Right cardiac atrium (tissue), 5 donors: ENCODE measurements around the gene MINDY4. TPM values are rescaled to one million over a fixed set of nuclear protein-coding genes. Genes with fewer than 3 reads are reported as not detected.

Experiments
- ATAC-seq, 2 donors: fragments of 200-7000 bp; cut with Tn5 transposase; one replicate each; pipeline versions ENCODE4 v1.8.0 to v1.9.1; 2020; ENCODE audit warnings: moderate library complexity in 2 of 2, mild to moderate bottlenecking in 1 of 2
- DNase-seq, 3 donors: peaks; one replicate each; pipeline ENCODE4 v3.0.0-alpha.2; 2020
- H3K27ac ChIP-seq: one replicate; pipeline ENCODE4 v1.5.1; 2013; ENCODE audit warnings: mild to moderate bottlenecking, low read length, control low read depth, moderate library complexity
- H3K27me3 ChIP-seq: one replicate; pipeline ENCODE4 v1.6.1; 2013; ENCODE audit not compliant: control insufficient read depth, insufficient read depth
- H3K4me1 ChIP-seq: one replicate; pipeline ENCODE4 v1.6.1; 2013; ENCODE audit warnings: low read length; ENCODE audit not compliant: control insufficient read depth, insufficient read depth
- H3K4me3 ChIP-seq: one replicate; pipeline ENCODE4 v1.5.1; 2013; ENCODE audit warnings: low read length, control low read depth
- H3K9me3 ChIP-seq: one replicate; pipeline ENCODE4 v1.6.1; 2013; ENCODE audit warnings: low read length; ENCODE audit not compliant: control insufficient read depth
- WGBS: extraction: QIAGEN DNeasy Blood & Tissue Kit; methylation state at CpG from one replicate; pipeline ENCODE4 v1.1.7; 2013; 5-methylcytosine and 5-hydroxymethylcytosine counted together
- intact Hi-C, 4 donors: fragments of 100-400 bp; cut with DNase I; formaldehyde crosslinking; loops; one replicate each; pipeline versions ENCODE4 v1.11.0 to v1.14.0; 2022 to 2023
- polyA plus RNA-seq: library from polyadenylated mRNA; stranded (reverse); fragments of 200-250 nt; gene quantifications from one replicate; pipeline ENCODE4 v1.2.3, GENCODE V29; 2013
- total RNA-seq, 4 donors: library from RNA; stranded (reverse); fragmentation: NEBNext Ultra II Directional; extraction: Animal tissue kit (Norgen Biotek cat#: 25700); gene quantifications; one replicate each; pipeline ENCODE4 v1.2.1, GENCODE V29; 2021
- donor health status: healthy with polysubstance abuse.
- donor health status: DM: no; HTN: yes; CAD: no.
- donor health status: DM: no; HTN: no; CAD: no.
- donor health status: DM: no; HTN: yes; CAD: no; lungs with severe emphysema.
- donor health status: DM: yes; HTN: yes; CAD: no.

Gene MINDY4
- total and polyA plus RNA-seq, 5 donors, result 2.3 to 6.0 (median 5.2) TPM

DNA sequence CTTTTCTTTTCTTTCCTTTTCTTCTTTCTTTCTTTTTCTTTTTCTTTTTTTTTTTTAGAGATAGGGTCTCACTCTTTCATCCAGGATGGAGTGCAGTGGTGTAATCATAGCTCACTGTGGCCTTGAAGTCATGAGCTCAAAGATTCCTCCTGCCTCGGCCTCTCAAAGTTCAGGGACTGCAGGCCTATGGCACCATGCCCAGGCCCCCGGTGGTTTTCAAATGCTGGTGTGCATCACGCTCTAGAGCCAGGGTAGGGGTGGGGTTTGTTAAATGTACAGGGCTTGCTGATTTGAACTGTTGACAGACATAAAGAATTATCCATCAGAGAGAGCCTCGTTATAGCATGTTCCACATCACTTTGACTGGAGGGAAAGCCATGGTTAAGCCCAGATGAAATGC is 5.8 kb downstream of the MINDY4 start:
- peaks cover 2% of the 10 kb centered on the region for H3K4me1 ChIP-seq
- no peaks in the 10 kb centered on the region for H3K27me3 ChIP-seq
- H3K9me3 ChIP-seq, result no peaks in the 10 kb centered on the region
- H3K4me3 ChIP-seq, result no peak overlapping the region
- intact Hi-C loops, result no loop called here
- peak in 1 of 3 donors; percentile 55 for DNase-seq
- no peak overlapping the region for H3K27ac ChIP-seq
- ATAC-seq, result no peak
- WGBS, result 64% methylated on average over 4 of the region's 4 CpGs

DNA sequence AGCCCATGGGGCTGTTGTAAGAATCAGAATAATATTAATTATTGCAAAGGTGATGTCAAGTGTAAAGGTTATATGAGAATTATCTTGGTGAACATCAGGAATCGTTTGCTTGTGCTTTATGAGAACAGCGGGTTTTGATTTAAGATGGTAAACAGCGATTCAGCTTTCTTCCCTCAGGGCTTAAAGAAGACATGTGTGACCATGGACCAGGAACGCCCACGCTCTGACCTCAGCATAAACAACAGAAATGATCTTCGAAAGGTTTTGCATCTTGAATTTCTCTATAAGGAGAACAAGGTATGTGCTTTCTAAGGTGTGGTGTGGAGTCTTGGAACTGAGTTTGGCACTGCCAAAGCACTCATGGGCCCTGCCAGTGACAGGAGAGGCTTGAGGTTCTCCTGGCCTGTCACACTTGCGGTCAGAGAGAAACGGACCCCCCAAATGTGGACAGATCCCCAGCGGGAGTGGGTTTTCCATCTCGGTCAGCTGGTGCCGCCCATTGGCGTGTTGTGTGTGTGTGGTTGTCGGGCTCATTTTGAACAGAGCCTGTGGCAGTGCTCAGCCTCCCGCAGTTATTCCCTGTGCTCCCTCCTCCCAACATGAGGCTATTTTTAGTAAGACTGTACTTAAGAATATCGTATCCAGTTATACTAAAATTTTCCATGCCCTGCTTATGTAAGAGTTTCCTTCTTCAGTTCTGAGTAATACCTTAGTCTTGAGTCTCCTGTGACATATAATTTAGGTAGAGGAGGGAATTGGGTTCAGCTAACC is 7.2 kb downstream of the MINDY4 start:
- peak overlapping the region; percentile 15 for H3K27ac ChIP-seq
- intact Hi-C loops, result no loop called here
- no peak overlapping the region for H3K4me3 ChIP-seq
- no peaks in the 10 kb centered on the region for H3K27me3 ChIP-seq
- H3K9me3 ChIP-seq, result no peaks in the 10 kb centered on the region
- 65% methylated on average over 15 of the region's 15 CpGs for WGBS
- ATAC-seq (peak; percentile 70 to 79), DNase-seq (peak in 1 of 3 donors; percentile 55)
- peaks cover 2% of the 10 kb centered on the region for H3K4me1 ChIP-seq

DNA sequence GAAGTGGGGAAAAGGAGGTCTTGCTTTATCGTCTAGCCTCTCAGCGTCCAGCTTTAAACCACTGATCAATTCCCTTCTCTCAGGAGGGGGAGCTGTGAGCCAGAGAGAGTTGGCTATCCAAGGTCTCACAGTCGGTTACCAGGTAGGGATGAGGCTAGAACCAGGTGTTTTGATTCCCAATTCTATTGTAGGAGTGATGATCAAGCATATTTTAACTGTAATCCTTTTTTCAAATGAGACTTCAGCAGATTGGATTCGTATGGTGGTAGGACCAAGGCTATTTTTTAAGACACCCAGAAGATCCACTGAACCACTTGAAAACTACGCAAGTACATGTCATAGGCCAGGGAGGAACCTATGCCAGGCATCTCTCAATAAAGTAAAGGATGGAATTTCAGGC is 8.4 kb downstream of the MINDY4 start:
- Histone ChIP-seq H3K27ac (no peak overlapping the region), H3K4me1 (peaks cover 2% of the 10 kb centered on the region), H3K27me3 (no peaks in the 10 kb centered on the region), H3K4me3 (no peak overlapping the region), H3K9me3 (no peaks in the 10 kb centered on the region)
- ATAC-seq (no peak), DNase-seq (no peak)
- intact Hi-C loops, result no loop called here
- WGBS, result 78% methylated on average over 5 of the region's 5 CpGs

DNA sequence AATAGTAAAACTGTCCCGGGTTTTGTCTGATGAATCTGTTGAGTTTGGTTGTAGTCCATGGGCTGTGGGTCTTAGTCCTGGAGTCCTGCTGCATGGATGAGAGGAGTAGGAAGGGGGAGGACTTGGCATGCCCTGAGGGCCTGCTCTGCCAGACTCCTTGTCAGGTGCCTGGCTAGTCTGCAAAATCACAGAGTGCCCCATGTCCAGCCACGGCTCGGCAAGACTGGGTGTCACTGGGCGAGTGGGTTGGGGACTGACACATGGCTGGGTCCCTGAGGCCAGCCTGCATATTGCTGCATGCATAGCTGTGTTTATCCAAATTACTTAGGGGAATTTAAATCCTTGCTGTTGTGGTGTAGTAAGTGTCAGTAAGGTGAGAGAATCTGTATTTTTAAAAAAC is 9.7 kb downstream of the MINDY4 start:
- ATAC-seq (peak; percentile 48 to 75), DNase-seq (peak in 2 of 3 donors; percentile 67 to 69)

DNA sequence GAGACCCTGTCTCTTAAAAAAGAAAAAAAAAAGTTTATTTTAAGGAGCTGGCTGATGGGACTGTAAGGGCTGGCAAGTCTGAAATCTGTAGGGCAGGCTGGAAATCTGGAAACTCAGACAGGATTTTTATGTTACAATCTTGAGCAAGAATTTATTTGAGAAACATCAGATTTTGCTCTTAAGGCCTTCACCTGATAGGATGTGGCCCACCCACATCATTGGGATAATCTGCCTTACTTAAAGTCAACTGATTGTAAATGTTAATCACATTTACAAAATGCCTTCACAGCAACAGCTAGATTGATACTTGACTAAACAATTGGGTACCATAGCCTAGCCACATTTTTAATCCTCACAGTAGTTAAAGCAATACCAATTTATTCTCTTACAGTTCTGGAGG is 11.5 kb downstream of the MINDY4 start:
- no peaks in the 10 kb centered on the region for H3K27me3 ChIP-seq
- ATAC-seq (no peak), DNase-seq (no peak)
- intact Hi-C loops, result no loop called here
- no peak overlapping the region for H3K27ac ChIP-seq
- H3K4me3 ChIP-seq, result no peak overlapping the region
- peaks cover 2% of the 10 kb centered on the region for H3K4me1 ChIP-seq
- no peaks in the 10 kb centered on the region for H3K9me3 ChIP-seq

More for the DNA sequence above, 9.7 kb downstream of the MINDY4 start:
- intact Hi-C loops, result no loop called here
- Histone ChIP-seq H3K27me3 (no peaks in the 10 kb centered on the region), H3K4me3 (no peak overlapping the region), H3K9me3 (no peaks in the 10 kb centered on the region), H3K4me1 (peaks cover 2% of the 10 kb centered on the region), H3K27ac (no peak overlapping the region)
- WGBS, result 65% methylated on average over 4 of the region's 4 CpGs

DNA sequence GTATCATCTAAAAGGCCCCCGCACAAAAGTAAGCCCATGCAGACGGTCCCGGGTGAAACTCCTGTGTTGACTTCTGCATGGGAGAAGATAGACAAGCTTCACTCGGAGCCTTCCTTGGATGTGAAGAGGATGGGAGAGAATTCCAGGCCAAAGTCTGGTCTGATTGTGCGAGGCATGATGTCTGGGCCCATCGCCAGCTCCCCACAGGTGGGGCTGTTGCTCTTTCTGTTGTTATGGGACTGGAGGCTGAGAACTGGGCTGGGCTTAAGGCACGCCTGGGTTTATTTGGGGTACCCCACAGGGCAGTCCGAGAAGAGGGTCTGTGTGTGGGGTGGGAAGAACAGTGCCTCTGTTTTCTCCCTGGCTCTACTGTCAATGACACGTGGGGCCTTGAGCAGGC is 14.6 kb downstream of the MINDY4 start:
- intact Hi-C loops, result no loop called here

DNA sequence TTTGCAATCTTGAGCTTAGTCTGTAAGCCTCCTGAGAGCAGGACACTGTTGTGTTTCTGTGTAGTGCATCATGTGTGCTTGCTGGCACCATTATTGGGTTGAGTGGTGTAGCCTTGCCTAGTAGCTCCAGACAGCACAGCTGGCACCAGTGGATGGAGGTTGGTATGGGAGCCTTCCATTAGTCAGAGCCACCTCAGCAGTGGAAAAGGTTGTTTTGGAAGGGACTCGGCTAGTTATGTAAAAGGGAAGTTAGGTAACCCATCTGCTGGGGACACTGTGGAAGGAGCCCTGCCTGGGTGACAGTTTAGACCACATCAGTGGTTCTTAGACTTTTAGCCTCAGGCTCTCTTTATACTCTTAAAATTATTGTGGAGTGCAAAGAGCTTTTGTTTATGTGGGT is 16.3 kb downstream of the MINDY4 start:
- Histone ChIP-seq H3K27ac (no peak overlapping the region), H3K4me1 (no peaks in the 10 kb centered on the region), H3K27me3 (no peaks in the 10 kb centered on the region), H3K4me3 (no peak overlapping the region), H3K9me3 (no peaks in the 10 kb centered on the region)
- 83% methylated on average over 1 of the region's 1 CpG for WGBS
- DNase-seq (no peak), ATAC-seq (no peak)
- intact Hi-C loops, result no loop called here

More for the DNA sequence above, 14.6 kb downstream of the MINDY4 start:
- Histone ChIP-seq H3K27me3 (no peaks in the 10 kb centered on the region), H3K4me1 (no peaks in the 10 kb centered on the region), H3K4me3 (no peak overlapping the region), H3K9me3 (no peaks in the 10 kb centered on the region), H3K27ac (no peak overlapping the region)
- WGBS, result 86% methylated on average over 9 of the region's 9 CpGs
- ATAC-seq (peak in 1 of 2 donors; percentile 17), DNase-seq (no peak)

DNA sequence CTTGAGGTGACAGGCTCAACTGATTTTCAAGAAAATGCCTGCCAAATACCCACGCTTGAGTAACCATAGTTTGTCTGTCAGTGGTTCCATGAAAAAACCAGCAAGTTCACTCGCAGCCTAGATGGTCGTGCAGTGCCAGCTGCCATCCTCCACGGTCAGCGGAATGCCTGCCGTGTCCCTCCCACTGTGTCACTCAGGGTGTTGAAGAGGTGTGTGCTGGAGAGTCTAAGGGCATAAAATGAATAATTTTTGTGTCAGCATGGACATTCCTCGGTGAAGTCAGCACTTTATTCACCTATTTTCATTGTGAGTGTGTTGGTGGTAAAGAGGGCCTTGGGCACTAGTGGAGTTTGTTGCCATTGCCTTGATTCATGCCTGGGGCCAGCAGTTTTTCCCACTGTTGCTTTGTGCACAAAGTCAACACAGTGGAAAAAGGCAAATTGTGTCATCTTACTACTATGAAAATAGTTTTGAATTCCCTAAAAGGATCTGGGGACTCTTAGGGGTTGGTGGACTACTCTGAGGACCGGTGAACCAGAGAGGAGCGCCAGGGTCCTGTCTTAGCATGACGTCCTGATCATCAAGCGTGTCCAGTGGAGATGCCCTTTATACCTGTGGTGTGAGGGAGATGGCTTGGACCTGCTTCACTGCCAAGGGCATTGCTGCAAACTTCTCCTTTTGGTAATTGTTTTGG is 17.6 kb downstream of the MINDY4 start:
- DNase-seq, result no peak
- peak in 1 of 2 donors; percentile 10 for ATAC-seq

DNA sequence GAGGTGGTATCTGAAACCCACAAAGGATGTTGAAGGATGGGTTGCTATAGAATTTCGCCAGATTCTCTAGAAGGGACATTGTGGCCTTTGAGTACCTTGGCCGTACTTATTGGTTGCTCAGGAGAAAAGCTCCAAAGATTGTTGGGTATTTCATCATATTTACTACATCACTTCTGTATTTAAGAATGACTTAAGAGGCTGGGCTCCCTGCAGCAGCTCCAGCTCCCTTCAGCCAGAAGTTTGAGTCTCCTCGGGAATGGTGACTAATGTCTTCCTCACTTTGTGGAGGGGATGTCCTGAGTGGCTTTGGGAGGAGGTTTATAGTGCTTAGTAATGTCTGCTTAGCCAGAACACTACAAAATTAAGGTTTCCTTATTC is 18.1 kb downstream of the MINDY4 start:
- 66% methylated on average over 3 of the region's 3 CpGs for WGBS
- Histone ChIP-seq H3K4me1 (no peaks in the 10 kb centered on the region), H3K27ac (peak overlapping the region; percentile 26), H3K27me3 (no peaks in the 10 kb centered on the region), H3K9me3 (no peaks in the 10 kb centered on the region), H3K4me3 (no peak overlapping the region)
- intact Hi-C loops, result no loop called here
- ATAC-seq (peak; percentile 84 to 95), DNase-seq (peak in 1 of 3 donors; percentile 39)

More for the DNA sequence above, 17.6 kb downstream of the MINDY4 start:
- no peak overlapping the region for H3K4me3 ChIP-seq
- 73% methylated on average over 11 of the region's 11 CpGs for WGBS
- H3K27me3 ChIP-seq, result no peaks in the 10 kb centered on the region
- no peaks in the 10 kb centered on the region for H3K9me3 ChIP-seq
- H3K27ac ChIP-seq, result peak overlapping the region; percentile 26
- intact Hi-C loops, result no loop called here
- H3K4me1 ChIP-seq, result no peaks in the 10 kb centered on the region

DNA sequence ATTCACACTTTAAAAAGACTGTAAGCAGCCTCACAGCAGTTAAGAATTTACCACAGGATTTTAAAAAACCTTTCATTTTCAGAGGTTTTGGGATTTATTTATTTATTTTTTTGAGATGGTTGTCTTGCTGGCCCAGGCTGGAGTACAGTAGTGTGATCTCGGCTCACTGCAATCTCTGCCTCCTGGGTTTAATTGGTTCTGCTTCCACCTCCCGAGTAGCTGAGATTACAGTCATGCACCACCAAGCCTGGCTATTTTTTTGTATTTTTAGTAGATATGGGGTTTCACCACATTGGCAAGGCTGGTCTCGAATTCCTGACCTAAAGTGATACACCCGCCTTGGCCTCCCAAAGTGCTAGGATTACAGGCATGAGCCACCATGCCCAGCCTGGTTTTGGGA is 19.1 kb downstream of the MINDY4 start:
- H3K4me1 ChIP-seq, result no peaks in the 10 kb centered on the region
- WGBS, result 87% methylated on average over 4 of the region's 4 CpGs

DNA sequence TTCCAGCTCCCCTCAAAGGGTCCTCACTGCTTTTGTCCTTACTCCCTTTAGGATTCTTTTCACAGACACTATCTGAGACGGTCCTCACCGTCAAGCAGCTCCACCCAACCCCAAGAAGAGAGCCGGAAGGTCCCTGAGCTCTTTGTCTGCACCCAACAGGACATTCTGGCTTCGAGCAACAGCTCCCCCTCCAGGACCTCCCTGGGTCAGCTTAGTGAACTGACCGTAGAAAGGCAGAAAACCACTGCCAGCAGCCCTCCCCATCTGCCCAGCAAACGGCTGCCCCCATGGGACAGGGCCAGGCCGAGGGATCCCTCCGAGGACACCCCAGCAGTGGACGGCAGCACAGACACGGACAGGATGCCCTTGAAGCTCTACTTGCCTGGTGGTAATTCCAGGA is 19.9 kb downstream of the MINDY4 start:
- Histone ChIP-seq H3K4me1 (no peaks in the 10 kb centered on the region), H3K4me3 (no peak overlapping the region), H3K27me3 (no peaks in the 10 kb centered on the region), H3K9me3 (no peaks in the 10 kb centered on the region), H3K27ac (no peak overlapping the region)
- 59% methylated on average over 10 of the region's 10 CpGs for WGBS
- ATAC-seq (peak; percentile 29 to 35), DNase-seq (peak in 1 of 3 donors; percentile 53)
- intact Hi-C loops, result loop anchor here in 1 of 4 donors (10.0 kb wide), 1 partner anchor 844 kb away; no protein-coding TSS in a partner anchor

More for the DNA sequence above, 19.1 kb downstream of the MINDY4 start:
- no peak overlapping the region for H3K27ac ChIP-seq
- no peaks in the 10 kb centered on the region for H3K9me3 ChIP-seq
- no peak overlapping the region for H3K4me3 ChIP-seq
- ATAC-seq (no peak), DNase-seq (no peak)
- H3K27me3 ChIP-seq, result no peaks in the 10 kb centered on the region
- intact Hi-C loops, result loop anchor here in 1 of 4 donors (10.0 kb wide), 1 partner anchor 844 kb away; no protein-coding TSS in a partner anchor
